DND-41 (cell line): ENCODE measurements around the gene RCBTB2.

ENCODE experiments used
- ATAC-seq: fragments of 200-7000 bp; cut with Tn5 transposase; 3 replicates; pipeline ENCODE4 v1.9.1; 2021; ENCODE audit warnings: low read depth; ENCODE audit not compliant: insufficient read depth
- DNase-seq: peaks from one replicate; pipeline ENCODE4 v3.0.0-alpha.2; 2020
- H2AFZ ChIP-seq: 2 replicates; pipeline ENCODE4 v1.6.0; 2012; ENCODE audit warnings: low read depth, low read length
- H3K27ac ChIP-seq: 2 replicates; pipeline ENCODE4 v1.5.1; 2012; ENCODE audit warnings: low read length, inconsistent platforms
- H3K27me3 ChIP-seq: fragments of 200-600 bp; sonication (generic); 2 replicates; pipeline ENCODE4 v1.6.0; 2012; ENCODE audit warnings: low read length, mild to moderate bottlenecking, inconsistent platforms; ENCODE audit not compliant: insufficient read depth, poor library complexity
- H3K36me3 ChIP-seq: 2 replicates; pipeline ENCODE4 v1.5.1; 2012; ENCODE audit warnings: low read length, inconsistent platforms; ENCODE audit not compliant: insufficient read depth
- H3K4me1 ChIP-seq: 2 replicates; pipeline ENCODE4 v1.5.1; 2012; ENCODE audit warnings: mild to moderate bottlenecking, low read length; ENCODE audit not compliant: insufficient read depth
- H3K4me2 ChIP-seq: 2 replicates; pipeline ENCODE4 v1.6.0; 2012; ENCODE audit warnings: mild to moderate bottlenecking, moderate library complexity, low read length, inconsistent platforms; ENCODE audit not compliant: insufficient read depth
- H3K4me3 ChIP-seq, 2 experiments: fragments of 200-600 bp in 1 of 2; shearing (Covaris generic) in 1 of 2; 2 replicates each; pipeline ENCODE4 v1.5.1; 2012 to 2016; ENCODE audit warnings: inconsistent platforms in 2 of 2, low read length in 2 of 2, mild to moderate bottlenecking in 2 of 2, low read depth in 1 of 2, moderate library complexity in 1 of 2
- H3K79me2 ChIP-seq: 2 replicates; pipeline ENCODE4 v1.6.0; 2012; ENCODE audit warnings: low read length, inconsistent platforms; ENCODE audit not compliant: insufficient read depth
- H3K9ac ChIP-seq: 2 replicates; pipeline ENCODE4 v1.6.0; 2012; ENCODE audit warnings: low read depth, mild to moderate bottlenecking, inconsistent platforms, low read length, moderate library complexity
- H3K9me3 ChIP-seq: 2 replicates; pipeline ENCODE4 v1.5.1; 2012; ENCODE audit warnings: low read length, moderate library complexity, mild to moderate bottlenecking, inconsistent platforms; ENCODE audit not compliant: insufficient read depth, severe bottlenecking
- H4K20me1 ChIP-seq: 2 replicates; pipeline ENCODE4 v1.6.0; 2012; ENCODE audit warnings: low read length; ENCODE audit not compliant: insufficient read depth
- EZH2 ChIP-seq: IDR thresholded peaks from 3 replicates; pipeline ENCODE4 v1.6.1; 2012; ENCODE audit warnings: borderline replicate concordance, low read depth, mild to moderate bottlenecking, moderate library complexity, low read length, inconsistent platforms; ENCODE audit not compliant: severe bottlenecking
- TF ChIP-seq, protein P1 (sequence below): IDR thresholded peaks from 2 replicates; pipeline ENCODE4 v1.5.1; 2012; ENCODE audit warnings: borderline replicate concordance, low read length, moderate library complexity, mild to moderate bottlenecking; ENCODE audit not compliant: poor library complexity, severe bottlenecking; ENCODE audit errors: extremely low read depth

The RCBTB2 gene

DNA sequence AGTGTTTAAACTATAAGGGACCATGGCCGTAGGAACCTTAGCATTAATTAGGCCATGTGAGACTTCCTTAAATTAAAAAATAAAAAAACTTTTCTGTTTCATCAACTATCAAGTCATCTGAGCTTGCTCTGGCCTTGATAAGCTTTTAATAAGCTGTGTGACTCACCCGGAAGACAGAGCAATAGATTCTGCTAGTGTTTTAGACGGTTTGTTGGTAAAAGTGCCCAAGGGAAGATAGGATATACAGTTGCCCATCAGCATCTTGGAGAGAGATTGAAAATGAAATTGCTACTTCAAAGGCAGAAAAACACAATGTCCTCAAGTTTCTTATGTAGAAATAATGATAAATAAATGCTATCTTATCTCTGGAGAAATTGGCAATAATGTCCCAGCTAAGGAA, 31.2 kb upstream of the RCBTB2 start:
- Histone ChIP-seq H3K27ac (no peak overlapping the region), H3K79me2 (no peaks in the 10 kb centered on the region), H3K4me3 (no peak overlapping the region), H3K36me3 (no peaks in the 10 kb centered on the region), H3K27me3 (no peaks in the 10 kb centered on the region), H3K4me1 (peaks cover 58% of the 10 kb centered on the region), H2AFZ (no peak overlapping the region), H3K9me3 (no peaks in the 10 kb centered on the region), H3K9ac (no peak overlapping the region), H3K4me2 (no peak overlapping the region), H4K20me1 (no peaks in the 10 kb centered on the region)
- DNase-seq: no peak
- TF ChIP-seq, protein P1, sequence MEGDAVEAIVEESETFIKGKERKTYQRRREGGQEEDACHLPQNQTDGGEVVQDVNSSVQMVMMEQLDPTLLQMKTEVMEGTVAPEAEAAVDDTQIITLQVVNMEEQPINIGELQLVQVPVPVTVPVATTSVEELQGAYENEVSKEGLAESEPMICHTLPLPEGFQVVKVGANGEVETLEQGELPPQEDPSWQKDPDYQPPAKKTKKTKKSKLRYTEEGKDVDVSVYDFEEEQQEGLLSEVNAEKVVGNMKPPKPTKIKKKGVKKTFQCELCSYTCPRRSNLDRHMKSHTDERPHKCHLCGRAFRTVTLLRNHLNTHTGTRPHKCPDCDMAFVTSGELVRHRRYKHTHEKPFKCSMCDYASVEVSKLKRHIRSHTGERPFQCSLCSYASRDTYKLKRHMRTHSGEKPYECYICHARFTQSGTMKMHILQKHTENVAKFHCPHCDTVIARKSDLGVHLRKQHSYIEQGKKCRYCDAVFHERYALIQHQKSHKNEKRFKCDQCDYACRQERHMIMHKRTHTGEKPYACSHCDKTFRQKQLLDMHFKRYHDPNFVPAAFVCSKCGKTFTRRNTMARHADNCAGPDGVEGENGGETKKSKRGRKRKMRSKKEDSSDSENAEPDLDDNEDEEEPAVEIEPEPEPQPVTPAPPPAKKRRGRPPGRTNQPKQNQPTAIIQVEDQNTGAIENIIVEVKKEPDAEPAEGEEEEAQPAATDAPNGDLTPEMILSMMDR: no peak
- TF ChIP-seq EZH2: no peak
- ATAC-seq: no peak

DNA sequence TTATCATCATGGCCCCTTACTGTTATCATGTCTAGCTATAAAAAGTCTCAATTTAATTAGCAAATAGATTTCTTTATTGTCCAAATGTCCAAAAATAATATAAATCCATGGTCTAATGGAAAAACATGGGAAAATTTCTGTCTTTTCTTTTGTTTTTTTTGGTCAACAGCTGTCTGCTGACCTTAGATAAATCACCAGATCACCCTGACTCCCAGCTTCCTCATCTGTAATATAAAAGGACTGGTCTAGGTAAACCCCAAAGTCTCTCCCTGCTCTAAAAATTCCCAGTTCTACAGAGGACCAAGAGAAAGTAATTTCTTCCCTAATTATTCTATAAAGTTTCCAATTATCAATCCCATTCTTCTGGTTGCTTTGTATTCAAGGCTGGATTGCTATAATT, 30.7 kb upstream of the RCBTB2 start:
- Histone ChIP-seq H4K20me1 (no peaks in the 10 kb centered on the region), H3K9me3 (no peaks in the 10 kb centered on the region), H3K79me2 (no peaks in the 10 kb centered on the region), H3K4me3 (no peak overlapping the region), H3K27me3 (no peaks in the 10 kb centered on the region), H3K27ac (peak overlapping the region; percentile 26; the same call in 1 of the 2 replicates), H3K4me1 (peaks cover 58% of the 10 kb centered on the region), H3K9ac (no peak overlapping the region), H3K4me2 (no peak overlapping the region), H3K36me3 (no peaks in the 10 kb centered on the region), H2AFZ (no peak overlapping the region)
- DNase-seq: no peak
- TF ChIP-seq EZH2: no peak
- TF ChIP-seq, protein P1: no peak
- ATAC-seq: no peak

- H3K36me3 ChIP-seq: no peaks in the 10 kb centered on the region
- ATAC-seq (peak; percentile 98), DNase-seq (peak; percentile 84)
- H4K20me1 ChIP-seq: no peaks in the 10 kb centered on the region
- no peaks in the 10 kb centered on the region for H3K79me2 ChIP-seq
- peaks cover 58% of the 10 kb centered on the region for H3K4me1 ChIP-seq
- no peaks in the 10 kb centered on the region for H3K27me3 ChIP-seq
- H3K27ac ChIP-seq: peak overlapping the region; percentile 79
- TF ChIP-seq EZH2: no peak
- TF ChIP-seq, protein P1: no peak
- H3K9me3 ChIP-seq: no peaks in the 10 kb centered on the region
- H3K9ac ChIP-seq: peak overlapping the region; percentile 15; the same call in 1 of the 2 replicates
- no peak overlapping the region for H2AFZ ChIP-seq
- H3K4me2 ChIP-seq: peak overlapping the region; percentile 58
- H3K4me3 ChIP-seq: peak overlapping the region in 1 of 2 experiments; percentile 36; a peak in 2 of 4 replicates
Observed at GRCh38 chr13:48562296-48563066, 29.6 kb upstream of the RCBTB2 start.
